ENCODE data around the gene SETD3. TPM values are rescaled to one million over a fixed set of nuclear protein-coding genes. Genes with fewer than 3 reads are reported as not detected.

SETD3 gene
- total RNA-seq, 2 donors from 2014 or later, result 57.8 to 68.1 TPM

DNA sequence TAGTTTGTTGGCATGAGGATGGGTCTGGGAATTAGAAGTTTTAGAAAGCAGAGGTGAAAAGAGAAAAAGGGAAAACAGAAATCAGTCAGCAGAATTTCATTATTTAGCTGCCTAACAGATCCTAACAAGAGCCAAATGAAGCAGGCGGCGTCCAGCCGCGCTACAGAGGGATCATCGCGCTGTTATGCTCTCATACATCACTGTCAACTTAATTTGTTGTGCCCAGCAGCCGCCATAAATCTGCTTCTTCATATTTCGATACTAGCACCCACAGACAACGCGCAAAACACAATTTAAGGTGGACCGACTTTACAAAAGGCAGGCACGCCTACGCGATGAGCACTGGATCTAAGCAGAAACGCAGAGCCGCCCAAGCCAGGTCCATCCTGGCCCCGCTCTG lies 66.7 kb downstream of the SETD3 start:
- TF ChIP-seq CTCF (conservative IDR thresholded peaks at IDR 0.05), result no peak
- Mint-ChIP-seq H3K27me3 (ENCODE audit: insufficient read depth) (no peaks in the 10 kb centered on the region), H3K36me3 (ENCODE audit: low read depth) (peaks cover 6% of the 10 kb centered on the region), H3K4me3 (no peak overlapping the region), H3K27ac (peak overlapping the region; percentile 28), H3K4me1 (peaks cover 44% of the 10 kb centered on the region), H3K9me3 (no peaks in the 10 kb centered on the region)
- H3K9ac ChIP-seq (ENCODE audit: extremely low read depth, low read length, poor library complexity, severe bottlenecking), result no peak overlapping the region
- no peak overlapping the region for H3K4me3 ChIP-seq (ENCODE audit: low read length)
- peaks cover 8% of the 10 kb centered on the region for H3K4me1 ChIP-seq (ENCODE audit: control insufficient read depth, insufficient read depth, low read length)
- no peak for DNase-seq
- peaks cover 16% of the 10 kb centered on the region for H3K36me3 ChIP-seq (ENCODE audit: control insufficient read depth, insufficient read depth, low read length)
- H3K9me3 ChIP-seq (ENCODE audit: control insufficient read depth, low read length), result no peaks in the 10 kb centered on the region
- WGBS, 2 experiments (ENCODE audit: insufficient coverage in 1 of 2, insufficient read length in 1 of 2), result 86 to 92% methylated on average over 16 to 17 of the region's 17 CpGs
- no peaks in the 10 kb centered on the region for H3K27me3 ChIP-seq (ENCODE audit: control insufficient read depth, insufficient read depth, low read length, poor library complexity, severe bottlenecking)
- H3K27ac ChIP-seq (ENCODE audit: low read depth, low read length), result peak overlapping the region; percentile 53

GRCh38 chr14:99413172-99413571 lies 67.5 kb downstream of the SETD3 start:
- peaks cover 5% of the 10 kb centered on the region for H3K36me3 Mint-ChIP-seq (ENCODE audit: low read depth)
- H3K9me3 ChIP-seq (ENCODE audit: control insufficient read depth, low read length), result no peaks in the 10 kb centered on the region
- H3K9me3 Mint-ChIP-seq, result no peaks in the 10 kb centered on the region
- TF ChIP-seq CTCF (conservative IDR thresholded peaks at IDR 0.05), result no peak
- no peak for DNase-seq
- peaks cover 8% of the 10 kb centered on the region for H3K4me1 ChIP-seq (ENCODE audit: control insufficient read depth, insufficient read depth, low read length)
- H3K9ac ChIP-seq (ENCODE audit: extremely low read depth, low read length, poor library complexity, severe bottlenecking), result no peak overlapping the region
- H3K27me3 ChIP-seq (ENCODE audit: control insufficient read depth, insufficient read depth, low read length, poor library complexity, severe bottlenecking), result no peaks in the 10 kb centered on the region
- 68% methylated on average over 6 of the region's 6 CpGs; no CpG with 5 or more reads in 1 of the 2 experiments for WGBS, 2 experiments (ENCODE audit: insufficient coverage in 1 of 2, insufficient read length in 1 of 2)
- H3K36me3 ChIP-seq (ENCODE audit: control insufficient read depth, insufficient read depth, low read length), result peaks cover 16% of the 10 kb centered on the region
- peaks cover 44% of the 10 kb centered on the region for H3K4me1 Mint-ChIP-seq
- H3K4me3 ChIP-seq (ENCODE audit: low read length), result no peak overlapping the region
- peak overlapping the region; percentile 56 for H3K27ac Mint-ChIP-seq
- no peak overlapping the region for H3K4me3 Mint-ChIP-seq
- H3K27me3 Mint-ChIP-seq (ENCODE audit: insufficient read depth), result no peaks in the 10 kb centered on the region
- peak overlapping the region; percentile 52 for H3K27ac ChIP-seq (ENCODE audit: low read depth, low read length)

- Histone ChIP-seq H3K9ac (ENCODE audit: extremely low read depth, low read length, poor library complexity, severe bottlenecking) (no peak overlapping the region), H3K9me3 (ENCODE audit: control insufficient read depth, low read length) (no peaks in the 10 kb centered on the region), H3K27me3 (ENCODE audit: control insufficient read depth, insufficient read depth, low read length, poor library complexity, severe bottlenecking) (no peaks in the 10 kb centered on the region), H3K27ac (ENCODE audit: low read depth, low read length) (peak overlapping the region; percentile 52), H3K4me3 (ENCODE audit: low read length) (no peak overlapping the region), H3K4me1 (ENCODE audit: control insufficient read depth, insufficient read depth, low read length) (peaks cover 8% of the 10 kb centered on the region), H3K36me3 (ENCODE audit: control insufficient read depth, insufficient read depth, low read length) (peaks cover 16% of the 10 kb centered on the region)
- Mint-ChIP-seq H3K4me3 (no peak overlapping the region), H3K4me1 (peaks cover 44% of the 10 kb centered on the region), H3K36me3 (ENCODE audit: low read depth) (peaks cover 6% of the 10 kb centered on the region), H3K9me3 (no peaks in the 10 kb centered on the region), H3K27me3 (ENCODE audit: insufficient read depth) (no peaks in the 10 kb centered on the region), H3K27ac (peak overlapping the region; percentile 56)
- peak; percentile 86 for DNase-seq
- 54 to 69% methylated on average over 8 to 16 of the region's 17 CpGs for WGBS, 2 experiments (ENCODE audit: insufficient coverage in 1 of 2, insufficient read length in 1 of 2)
- no peak for TF ChIP-seq CTCF (conservative IDR thresholded peaks at IDR 0.05)
Measured at GRCh38 chr14:99412117-99413061, 68.3 kb downstream of the SETD3 start.
